H9 (cell line): ENCODE results near the gene OAF. TPM values are rescaled to one million over a fixed set of nuclear protein-coding genes. Genes with fewer than 3 reads are reported as not detected.

Experiments used
- DNase-seq: peaks from one replicate; pipeline ENCODE4 v3.0.0-alpha.2; 2017
- H2AFZ ChIP-seq: one replicate; pipeline ENCODE4 v1.6.1; 2013; ENCODE audit warnings: mild to moderate bottlenecking, low read length, control low read depth, moderate library complexity
- H2AK5ac ChIP-seq: 2 replicates; pipeline ENCODE4 v1.6.1; 2013; ENCODE audit warnings: low read length, control low read depth, mixed read lengths; ENCODE audit not compliant: insufficient read length
- H2BK120ac ChIP-seq: one replicate; pipeline ENCODE4 v1.6.1; 2013; ENCODE audit warnings: low read depth, mild to moderate bottlenecking, low read length, control low read depth, inconsistent platforms; ENCODE audit not compliant: poor library complexity, severe bottlenecking
- H2BK12ac ChIP-seq: 2 replicates; pipeline ENCODE4 v1.6.1; 2013; ENCODE audit warnings: low read length, control low read depth, mixed read lengths, low read depth; ENCODE audit not compliant: insufficient read length
- H2BK15ac ChIP-seq: 2 replicates; pipeline ENCODE4 v1.6.1; 2013; ENCODE audit warnings: low read depth, low read length, control low read depth
- H2BK20ac ChIP-seq: one replicate; pipeline ENCODE4 v1.6.1; 2013; ENCODE audit warnings: low read depth, mild to moderate bottlenecking, low read length, control low read depth, inconsistent platforms; ENCODE audit not compliant: poor library complexity, severe bottlenecking
- H2BK5ac ChIP-seq: 2 replicates; pipeline ENCODE4 v1.6.1; 2013; ENCODE audit warnings: low read length, control low read depth, mixed read lengths; ENCODE audit not compliant: insufficient read length
- H3K14ac ChIP-seq: 2 replicates; pipeline ENCODE4 v1.6.1; 2013; ENCODE audit warnings: low read length, control low read depth; ENCODE audit not compliant: insufficient read depth
- H3K18ac ChIP-seq: 2 replicates; pipeline ENCODE4 v1.6.1; 2013; ENCODE audit warnings: low read depth, mild to moderate bottlenecking, mixed read lengths, low read length, control low read depth; ENCODE audit not compliant: insufficient read length
- H3K23ac ChIP-seq: 2 replicates; pipeline ENCODE4 v1.6.1; 2013; ENCODE audit warnings: low read length, control low read depth, mixed read lengths, low read depth; ENCODE audit not compliant: insufficient read length
- H3K23me2 ChIP-seq: 2 replicates; pipeline ENCODE4 v1.6.1; 2013; ENCODE audit warnings: low read depth, mild to moderate bottlenecking, mixed read lengths, low read length, control low read depth; ENCODE audit not compliant: insufficient read length, poor library complexity, severe bottlenecking
- H3K27ac ChIP-seq: 2 replicates; pipeline ENCODE4 v1.5.1; 2013; ENCODE audit warnings: low read length, control low read depth, mixed read lengths, low read depth; ENCODE audit not compliant: insufficient read length
- H3K27me3 ChIP-seq: 2 replicates; pipeline ENCODE4 v1.6.1; 2013; ENCODE audit warnings: low read length, control low read depth, inconsistent platforms; ENCODE audit not compliant: insufficient read depth
- H3K4ac ChIP-seq: 2 replicates; pipeline ENCODE4 v1.6.1; 2013; ENCODE audit warnings: low read depth, mild to moderate bottlenecking, control low read depth, inconsistent platforms, low read length, moderate library complexity
- H3K4me1 ChIP-seq: 2 replicates; pipeline ENCODE4 v1.6.1; 2013; ENCODE audit warnings: low read length, control low read depth, inconsistent platforms; ENCODE audit not compliant: insufficient read depth
- H3K4me2 ChIP-seq: 2 replicates; pipeline ENCODE4 v1.6.1; 2013; ENCODE audit warnings: low read length, control low read depth, mixed read lengths; ENCODE audit not compliant: insufficient read length, insufficient read depth
- H3K56ac ChIP-seq: 2 replicates; pipeline ENCODE4 v1.6.1; 2013; ENCODE audit warnings: low read depth, mild to moderate bottlenecking, mixed read lengths, low read length, control low read depth; ENCODE audit not compliant: insufficient read length
- H3K79me1 ChIP-seq: 2 replicates; pipeline ENCODE4 v1.6.1; 2013; ENCODE audit warnings: low read depth, mild to moderate bottlenecking, moderate library complexity, low read length, control low read depth, inconsistent platforms; ENCODE audit not compliant: insufficient read depth, poor library complexity, severe bottlenecking
- H3K79me2 ChIP-seq: 2 replicates; pipeline ENCODE4 v1.6.1; 2013; ENCODE audit warnings: low read length, control low read depth, inconsistent platforms; ENCODE audit not compliant: insufficient read depth
- H3K9ac ChIP-seq: 2 replicates; pipeline ENCODE4 v1.6.1; 2013; ENCODE audit warnings: low read length, control low read depth, mixed read lengths; ENCODE audit not compliant: insufficient read length; ENCODE audit errors: extremely low read depth
- H3K9me3 ChIP-seq: one replicate; pipeline ENCODE4 v1.6.1; 2013; ENCODE audit warnings: low read depth, low read length, inconsistent platforms; ENCODE audit not compliant: control insufficient read depth
- H3T11ph ChIP-seq: one replicate; pipeline ENCODE4 v1.6.1; 2013; ENCODE audit warnings: mild to moderate bottlenecking, low read length, control low read depth, inconsistent platforms
- H4K20me1 ChIP-seq: one replicate; pipeline ENCODE4 v1.6.1; 2013; ENCODE audit not compliant: control insufficient read depth, insufficient read length, insufficient read depth
- H4K5ac ChIP-seq: 2 replicates; pipeline ENCODE4 v1.6.1; 2013; ENCODE audit warnings: low read depth, mild to moderate bottlenecking, mixed read lengths, low read length, control low read depth; ENCODE audit not compliant: insufficient read length
- H4K8ac ChIP-seq: replicated peaks from 2 replicates; pipeline ENCODE4 v1.6.1; 2013; ENCODE audit warnings: low read length, control low read depth, mixed read lengths, low read depth; ENCODE audit not compliant: insufficient read length
- H4K91ac ChIP-seq: 2 replicates; pipeline ENCODE4 v1.6.1; 2013; ENCODE audit warnings: low read depth, mild to moderate bottlenecking, moderate library complexity, mixed read lengths, low read length, control low read depth; ENCODE audit not compliant: insufficient read length
- H3K27ac Mint-ChIP-seq, 3 experiments: 2 replicates in 2 of 3; 3 replicates in 1 of 3; pipeline ENCODE4 v1.8.0; 2020 to 2021; ENCODE audit warnings: mixed read lengths in 3 of 3, mild to moderate bottlenecking in 1 of 3, moderate library complexity in 1 of 3
- H3K27me3 Mint-ChIP-seq: 2 replicates; pipeline ENCODE4 v1.8.0; 2021; ENCODE audit warnings: low read depth, mild to moderate bottlenecking, moderate library complexity, mixed read lengths
- H3K36me3 Mint-ChIP-seq, 3 experiments: 2 replicates in 2 of 3; 3 replicates in 1 of 3; pipeline ENCODE4 v1.8.0; 2020 to 2021; ENCODE audit warnings: low read depth in 3 of 3, mixed read lengths in 3 of 3; ENCODE audit not compliant: insufficient read depth in 1 of 3
- H3K4me1 Mint-ChIP-seq, 2 experiments: 2 replicates each; pipeline ENCODE4 v1.8.0; 2020; ENCODE audit warnings: mixed read lengths in 2 of 2
- H3K4me3 Mint-ChIP-seq, 2 experiments: 2 replicates in 1 of 2; 3 replicates in 1 of 2; pipeline ENCODE4 v1.8.0; 2020 to 2021; ENCODE audit warnings: mild to moderate bottlenecking in 2 of 2, mixed read lengths in 2 of 2, moderate library complexity in 1 of 2
- H3K9me3 Mint-ChIP-seq, 2 experiments: 2 replicates in 1 of 2; 3 replicates in 1 of 2; pipeline ENCODE4 v1.8.0; 2020; ENCODE audit warnings: mild to moderate bottlenecking in 2 of 2, mixed read lengths in 2 of 2, moderate library complexity in 1 of 2
- CTCF ChIP-seq: fragments of 200-600 bp; sonication (generic); conservative IDR thresholded peaks from 3 replicates; pipeline ENCODE4 v1.8.0; 2021; ENCODE audit warnings: antibody characterized with exemption, mild to moderate bottlenecking
- WGBS: extraction: QIAGEN DNeasy Blood & Tissue Kit; methylation state at CpG from one replicate; pipeline ENCODE4 v1.1.7; 2013; ENCODE audit warnings: missing lambda C conversion rate, low lambda C conversion rate, mixed read lengths; ENCODE audit not compliant: insufficient read length; ENCODE audit errors: extremely low coverage; 5-methylcytosine and 5-hydroxymethylcytosine counted together
- total RNA-seq: library from RNA; stranded (reverse); gene quantifications from 2 replicates; pipeline ENCODE4 v1.2.1, GENCODE V29; 2021

Gene OAF
- total RNA-seq, 1 experiment from 2014 or later, result 1.1 TPM

GRCh38 chr11:120192831-120193625 lies 17.8 kb upstream of the OAF start:
- H2BK12ac ChIP-seq, result no peak overlapping the region
- H2AFZ ChIP-seq, result no peak overlapping the region
- H3K79me2 ChIP-seq, result no peaks in the 10 kb centered on the region
- no peak overlapping the region for H3T11ph ChIP-seq
- H3K4me1 Mint-ChIP-seq, result peaks cover 25 to 45% of the 10 kb centered on the region in 2 experiments
- H3K9me3 Mint-ChIP-seq, result peaks cover 0 to 3% of the 10 kb centered on the region in 2 experiments; a peak in 2 of 5 replicates
- H3K56ac ChIP-seq, result no peak overlapping the region
- H3K79me1 ChIP-seq, result no peaks in the 10 kb centered on the region
- H3K4me2 ChIP-seq, result no peak overlapping the region
- no peaks in the 10 kb centered on the region; a peak in 2 of 7 replicates for H3K36me3 Mint-ChIP-seq
- no peak overlapping the region for H3K27ac Mint-ChIP-seq
- H2AK5ac ChIP-seq, result no peak overlapping the region
- H3K27ac ChIP-seq, result no peak overlapping the region
- peaks cover 2% of the 10 kb centered on the region; the same call in 1 of the 2 replicates for H3K27me3 ChIP-seq
- no peak overlapping the region for H4K5ac ChIP-seq
- no CpG with 5 or more reads among the region's 15 CpGs for WGBS
- H3K23me2 ChIP-seq, result no peaks in the 10 kb centered on the region
- no peak overlapping the region for H2BK15ac ChIP-seq
- no peak overlapping the region for H3K18ac ChIP-seq
- no peak overlapping the region for H3K23ac ChIP-seq
- H3K9me3 ChIP-seq, result no peaks in the 10 kb centered on the region
- no peak overlapping the region for H2BK20ac ChIP-seq
- no peak overlapping the region for H3K4me3 Mint-ChIP-seq
- no peak overlapping the region for H3K4ac ChIP-seq
- TF ChIP-seq CTCF, result no peak
- H3K27me3 Mint-ChIP-seq, result peaks cover 90% of the 10 kb centered on the region
- no peak overlapping the region for H2BK120ac ChIP-seq
- no peak overlapping the region for H4K8ac ChIP-seq
- no peaks in the 10 kb centered on the region for H4K20me1 ChIP-seq
- DNase-seq, result no peak
- no peak overlapping the region for H4K91ac ChIP-seq
- no peak overlapping the region for H3K14ac ChIP-seq
- H3K9ac ChIP-seq, result no peak overlapping the region
- no peak overlapping the region for H2BK5ac ChIP-seq
- peaks cover 2% of the 10 kb centered on the region; the same call in 1 of the 2 replicates for H3K4me1 ChIP-seq
